PC-3 (cell line): ENCODE measurements around the gene PLAA. TPM values are rescaled to one million over a fixed set of nuclear protein-coding genes. Genes with fewer than 3 reads are reported as not detected.

ENCODE experiments used
- ATAC-seq: fragments of 200-7000 bp; cut with Tn5 transposase; 2 replicates; pipeline ENCODE4 v1.9.1; 2020; ENCODE audit warnings: mild to moderate bottlenecking, moderate library complexity
- BruUV-seq: library from RNA; stranded (reverse); fragments of 400-500 nt; replicated peaks from 2 replicates; lab custom pipeline; 2021; lab: Mats Ljungman, UMichigan
- CTCF ChIA-PET: fragments of 300-600 bp; sonication (Branson Sonifier 250); formaldehyde crosslinking; loops from one replicate; lab custom pipeline; 2022; ENCODE audit warnings: antibody characterized with exemption; lab: Charles Lee
- POLR2A ChIA-PET: fragments of 300-600 bp; sonication (Branson Sonifier 250); formaldehyde crosslinking; loops from one replicate; lab custom pipeline; 2022; ENCODE audit warnings: antibody characterized with exemption; ENCODE audit not compliant: unreplicated experiment; lab: Charles Lee
- DNase-seq: peaks from one replicate; pipeline ENCODE4 v3.0.0-alpha.2; 2015
- H2AFZ ChIP-seq: fragments of 300-600 bp; sonication (generic); 2 replicates; pipeline ENCODE4 v1.6.0; 2016; ENCODE audit warnings: antibody characterized with exemption, low read length
- H3F3A ChIP-seq: fragments of 300-600 bp; sonication (generic); one replicate; pipeline ENCODE4 v1.6.0; 2017; ENCODE audit warnings: antibody characterized with exemption, low read length, control low read depth, mild to moderate bottlenecking; ENCODE audit not compliant: unreplicated experiment
- H3K27ac ChIP-seq: fragments of 300-600 bp; sonication (generic); 2 replicates; pipeline ENCODE4 v1.5.1; 2016; ENCODE audit warnings: mild to moderate bottlenecking, low read length
- H3K27me3 ChIP-seq: fragments of 300-600 bp; sonication (generic); 2 replicates; pipeline ENCODE4 v1.6.1; 2016; ENCODE audit warnings: low read length, mixed read lengths
- H3K36me3 ChIP-seq: fragments of 300-600 bp; sonication (generic); 2 replicates; pipeline ENCODE4 v1.6.1; 2016; ENCODE audit warnings: low read depth, mixed run types, low read length, mixed read lengths
- H3K4me1 ChIP-seq: fragments of 300-600 bp; sonication (generic); 2 replicates; pipeline ENCODE4 v1.5.1; 2016; ENCODE audit warnings: low read length; ENCODE audit not compliant: insufficient read depth
- H3K4me2 ChIP-seq: fragments of 300-600 bp; sonication (generic); 2 replicates; pipeline ENCODE4 v1.6.0; 2016; ENCODE audit warnings: low read length
- H3K4me3 ChIP-seq: fragments of 300-600 bp; sonication (generic); 2 replicates; pipeline ENCODE4 v1.5.1; 2016; ENCODE audit warnings: mild to moderate bottlenecking, low read length, mixed read lengths
- H3K79me2 ChIP-seq: fragments of 300-600 bp; sonication (generic); 2 replicates; pipeline ENCODE4 v1.6.1; 2017; ENCODE audit warnings: low read length, mixed read lengths
- H3K9ac ChIP-seq: fragments of 300-600 bp; sonication (generic); 2 replicates; pipeline ENCODE4 v1.6.0; 2016; ENCODE audit warnings: mild to moderate bottlenecking, low read length
- H3K9me2 ChIP-seq: fragments of 300-600 bp; sonication (generic); replicated peaks from 2 replicates; pipeline ENCODE4 v1.6.1; 2016; ENCODE audit warnings: mixed run types, low read length, mixed read lengths
- H3K9me3 ChIP-seq: fragments of 300-600 bp; sonication (generic); 2 replicates; pipeline ENCODE4 v1.6.1; 2016; ENCODE audit warnings: low read length, mixed read lengths
- H4K20me1 ChIP-seq: fragments of 300-600 bp; sonication (generic); 2 replicates; pipeline ENCODE4 v1.6.1; 2016; ENCODE audit warnings: low read length, mixed read lengths
- EZH2 ChIP-seq: fragments of 300-600 bp; sonication (generic); IDR thresholded peaks from one replicate; pipeline ENCODE4 v1.6.1; 2017; ENCODE audit warnings: antibody characterized with exemption, mild to moderate bottlenecking, low read length; ENCODE audit not compliant: unreplicated experiment
- EZH2phosphoT487 ChIP-seq: fragments of 300-600 bp; sonication (generic); IDR thresholded peaks from 2 replicates; pipeline ENCODE4 v1.6.1; 2018; ENCODE audit warnings: mild to moderate bottlenecking, antibody characterized with exemption, low read length, borderline replicate concordance
- intact Hi-C: fragments of 100-400 bp; cut with micrococcal nuclease; formaldehyde crosslinking; loops from 2 replicates; pipeline ENCODE4 v1.9.0; 2023
- total RNA-seq: library from RNA; depleted of rRNA; stranded (reverse); fragments of >200 nt; gene quantifications from 2 replicates; pipeline ENCODE4 v1.2.3, GENCODE V29; 2014
- TF ChIP-seq, protein P1 (sequence below): fragments of 300-600 bp; sonication (generic); conservative IDR thresholded peaks from 2 replicates; pipeline ENCODE4 v1.5.1; 2017; ENCODE audit warnings: antibody characterized with exemption, low read depth, mild to moderate bottlenecking, low read length

PLAA gene
- total RNA-seq, 1 experiment from 2014 or later: 34.6 TPM

DNA sequence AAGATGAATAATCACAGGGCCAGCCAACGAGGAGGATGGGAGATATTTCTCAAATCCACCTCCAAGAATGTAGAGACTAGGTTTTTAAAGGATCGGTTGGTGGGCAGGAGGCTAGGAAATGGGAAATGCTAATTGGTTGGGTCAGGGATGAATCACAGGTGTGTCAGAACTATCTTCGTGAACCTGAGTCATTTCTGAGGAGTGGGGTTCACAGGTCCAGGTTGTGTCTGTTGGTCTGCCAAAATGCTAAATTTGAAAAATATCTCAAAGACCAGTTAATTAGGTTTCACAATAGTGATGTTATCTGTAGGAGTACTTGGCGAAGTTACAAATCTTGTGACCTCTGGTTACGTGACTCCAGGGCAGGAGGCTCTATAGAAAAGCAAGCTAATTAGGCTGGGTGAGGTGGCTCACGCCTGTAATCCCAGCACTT, 2.6 kb upstream of the PLAA start:
- no peak overlapping the region for H2AFZ ChIP-seq
- TF ChIP-seq EZH2 (no peak), EZH2phosphoT487 (no peak)
- TF ChIP-seq, protein P1, sequence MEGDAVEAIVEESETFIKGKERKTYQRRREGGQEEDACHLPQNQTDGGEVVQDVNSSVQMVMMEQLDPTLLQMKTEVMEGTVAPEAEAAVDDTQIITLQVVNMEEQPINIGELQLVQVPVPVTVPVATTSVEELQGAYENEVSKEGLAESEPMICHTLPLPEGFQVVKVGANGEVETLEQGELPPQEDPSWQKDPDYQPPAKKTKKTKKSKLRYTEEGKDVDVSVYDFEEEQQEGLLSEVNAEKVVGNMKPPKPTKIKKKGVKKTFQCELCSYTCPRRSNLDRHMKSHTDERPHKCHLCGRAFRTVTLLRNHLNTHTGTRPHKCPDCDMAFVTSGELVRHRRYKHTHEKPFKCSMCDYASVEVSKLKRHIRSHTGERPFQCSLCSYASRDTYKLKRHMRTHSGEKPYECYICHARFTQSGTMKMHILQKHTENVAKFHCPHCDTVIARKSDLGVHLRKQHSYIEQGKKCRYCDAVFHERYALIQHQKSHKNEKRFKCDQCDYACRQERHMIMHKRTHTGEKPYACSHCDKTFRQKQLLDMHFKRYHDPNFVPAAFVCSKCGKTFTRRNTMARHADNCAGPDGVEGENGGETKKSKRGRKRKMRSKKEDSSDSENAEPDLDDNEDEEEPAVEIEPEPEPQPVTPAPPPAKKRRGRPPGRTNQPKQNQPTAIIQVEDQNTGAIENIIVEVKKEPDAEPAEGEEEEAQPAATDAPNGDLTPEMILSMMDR: no peak
- 0 out of 2 replicates have a peak overlapping the region, but pooled peaks have one; percentile 6 for H3K4me2 ChIP-seq
- ChIA-PET POLR2A (no interaction called here), CTCF (no interaction called here)
- H3K9ac ChIP-seq: no peak overlapping the region
- no peaks in the 10 kb centered on the region for H3K36me3 ChIP-seq
- H3K9me2 ChIP-seq: no peaks in the 10 kb centered on the region
- no TSS peak for BruUV-seq
- no peaks in the 10 kb centered on the region for H3K9me3 ChIP-seq
- H3K4me3 ChIP-seq: no peak overlapping the region
- H3K4me1 ChIP-seq: peaks cover 12% of the 10 kb centered on the region
- DNase-seq (peak; percentile 42), ATAC-seq (no peak)
- no peaks in the 10 kb centered on the region for H3K27me3 ChIP-seq
- H3K27ac ChIP-seq: no peak overlapping the region
- peaks cover 24% of the 10 kb centered on the region for H3K79me2 ChIP-seq
- H4K20me1 ChIP-seq: peaks cover 10% of the 10 kb centered on the region; the same call in 1 of the 2 replicates
- H3F3A ChIP-seq: no peaks in the 10 kb centered on the region
- intact Hi-C loops: no loop called here

DNA sequence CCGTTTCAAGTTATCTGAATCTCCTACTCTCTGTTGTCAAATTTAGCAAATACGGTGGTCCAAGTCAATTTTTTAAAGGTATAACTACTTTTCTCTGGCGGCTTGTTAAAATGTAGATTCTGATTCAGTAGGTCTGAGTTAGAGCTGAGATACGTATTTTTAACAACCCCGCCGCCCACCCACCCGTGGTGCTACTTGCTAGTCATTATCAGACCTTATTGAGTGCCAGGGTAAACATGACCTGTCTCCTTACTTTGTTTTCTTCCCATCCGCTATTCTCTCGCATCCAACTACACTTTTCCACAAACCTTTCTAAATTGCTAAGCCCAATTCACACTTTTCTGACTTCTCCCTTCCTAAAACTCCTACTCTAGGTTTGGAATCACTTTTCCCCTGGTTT, 694 bp upstream of the PLAA start:
- H3K9me2 ChIP-seq: no peaks in the 10 kb centered on the region
- H3K4me1 ChIP-seq: peaks cover 24% of the 10 kb centered on the region
- peaks cover 19% of the 10 kb centered on the region; the same call in 1 of the 2 replicates for H4K20me1 ChIP-seq
- ChIA-PET CTCF (interaction anchor here (0.5 kb wide), 1 partner anchor 21 kb away, joined by 3 read pairs; no protein-coding TSS in a partner anchor), POLR2A (interaction anchor here (0.6 to 0.9 kb wide), 2 partner anchors 8 to 1316 kb away, joined by 3 to 4 read pairs; no protein-coding TSS in a partner anchor)
- peak overlapping the region; percentile 97 for H2AFZ ChIP-seq
- H3K27me3 ChIP-seq: no peaks in the 10 kb centered on the region
- peak overlapping the region; percentile 97 for H3K27ac ChIP-seq
- intact Hi-C loops: loop anchor here (1.0 kb wide), 2 partner anchors 9 to 55 kb away; partner anchors contain the start of genes CAAP1 and IFT74
- H3K9ac ChIP-seq: peak overlapping the region; percentile 99
- peaks cover 7% of the 10 kb centered on the region for H3K36me3 ChIP-seq
- peaks cover 43% of the 10 kb centered on the region for H3K79me2 ChIP-seq
- no peaks in the 10 kb centered on the region for H3F3A ChIP-seq
- no peak for TF ChIP-seq EZH2
- TF ChIP-seq EZH2phosphoT487: no peak
- TF ChIP-seq, protein P1: no peak
- peak overlapping the region; percentile 96 for H3K4me2 ChIP-seq
- no peak for ATAC-seq
- no peak for DNase-seq
- H3K4me3 ChIP-seq: peak overlapping the region; percentile 88
- H3K9me3 ChIP-seq: no peaks in the 10 kb centered on the region
- TSS peak; percentile 86 for BruUV-seq

GRCh38 chr9:26945591-26945990, 1.5 kb downstream of the PLAA start:
- Histone ChIP-seq H3K27ac (no peak overlapping the region), H3F3A (no peaks in the 10 kb centered on the region), H3K9me2 (no peaks in the 10 kb centered on the region), H3K9me3 (no peaks in the 10 kb centered on the region), H3K4me1 (peaks cover 24% of the 10 kb centered on the region), H3K36me3 (peaks cover 15% of the 10 kb centered on the region), H2AFZ (no peak overlapping the region), H3K9ac (peak overlapping the region; percentile 99), H3K4me3 (peak overlapping the region; percentile 88), H4K20me1 (peaks cover 30% of the 10 kb centered on the region; the same call in 1 of the 2 replicates), H3K27me3 (no peaks in the 10 kb centered on the region), H3K79me2 (peaks cover 65% of the 10 kb centered on the region), H3K4me2 (peak overlapping the region; percentile 96)
- ChIA-PET POLR2A (no interaction called here), CTCF (no interaction called here)
- BruUV-seq: no TSS peak
- DNase-seq: no peak
- ATAC-seq: no peak
- intact Hi-C loops: no loop called here
- TF ChIP-seq EZH2phosphoT487 (no peak), EZH2 (no peak)
- TF ChIP-seq, protein P1: no peak
